HEK293 (cell line): ENCODE data around the gene CD101.

Experiments used
- BCL11B ChIP-seq: fragments of 450-650 bp; formaldehyde crosslinking; IDR thresholded peaks from 2 replicates; pipeline ENCODE4 v1.5.1; 2016; ENCODE audit warnings: low read depth, missing biosample characterization, missing genetic modification characterization
- KLF10 ChIP-seq: fragments of 450-650 bp; IDR thresholded peaks from 2 replicates; pipeline ENCODE4 v1.5.1; 2018; ENCODE audit warnings: missing biosample characterization, mild to moderate bottlenecking, missing genetic modification characterization
- RBAK ChIP-seq: fragments of 450-650 bp; formaldehyde crosslinking; IDR thresholded peaks from 2 replicates; pipeline ENCODE4 v1.5.1; 2016; ENCODE audit warnings: missing biosample characterization, missing genetic modification characterization
- SETDB1 ChIP-seq: IDR thresholded peaks from one replicate; pipeline ENCODE4 v1.6.1; 2017; ENCODE audit warnings: mild to moderate bottlenecking, low read length, moderate library complexity, mixed read lengths; ENCODE audit not compliant: insufficient read length
- ZNF146 ChIP-seq: fragments of 450-650 bp; formaldehyde crosslinking; IDR thresholded peaks from 2 replicates; pipeline ENCODE4 v1.5.1; 2016; ENCODE audit warnings: missing biosample characterization, missing genetic modification characterization
- ZNF157 ChIP-seq: fragments of 450-650 bp; formaldehyde crosslinking; IDR thresholded peaks from 2 replicates; pipeline ENCODE4 v1.5.1; 2016; ENCODE audit warnings: missing biosample characterization, missing genetic modification characterization
- ZNF24 ChIP-seq: fragments of 450-650 bp; formaldehyde crosslinking; IDR thresholded peaks from 2 replicates; pipeline ENCODE4 v1.5.1; 2016; ENCODE audit warnings: missing biosample characterization, missing genetic modification characterization
- ZNF777 ChIP-seq: fragments of 450-650 bp; formaldehyde crosslinking; IDR thresholded peaks from 2 replicates; pipeline ENCODE4 v1.5.1; 2017; ENCODE audit warnings: missing biosample characterization, missing genetic modification characterization, borderline replicate concordance
- ZNF785 ChIP-seq: fragments of 450-650 bp; formaldehyde crosslinking; IDR thresholded peaks from 2 replicates; pipeline ENCODE4 v1.5.1; 2016; ENCODE audit warnings: missing biosample characterization, missing genetic modification characterization
- TF ChIP-seq, protein P1 (sequence below): fragments of 450-650 bp; formaldehyde crosslinking; IDR thresholded peaks from 2 replicates; pipeline ENCODE4 v1.5.1; 2016; ENCODE audit warnings: missing biosample characterization, missing genetic modification characterization
- TF ChIP-seq, protein P2 (sequence below): fragments of 450-650 bp; formaldehyde crosslinking; IDR thresholded peaks from 2 replicates; pipeline ENCODE4 v1.5.1; 2016; ENCODE audit warnings: missing biosample characterization, missing genetic modification characterization

- no peak for TF ChIP-seq ZNF157 (tag by site-specific recombination)
- TF ChIP-seq ZNF146 (tag by site-specific recombination) = no peak
- no peak for TF ChIP-seq ZNF785 (tag by site-specific recombination)
- TF ChIP-seq ZNF24 (tag by site-specific recombination) = no peak
- TF ChIP-seq KLF10 (tag by site-specific recombination) = no peak
- TF ChIP-seq BCL11B (tag by site-specific recombination) = no peak
- TF ChIP-seq, protein P1, sequence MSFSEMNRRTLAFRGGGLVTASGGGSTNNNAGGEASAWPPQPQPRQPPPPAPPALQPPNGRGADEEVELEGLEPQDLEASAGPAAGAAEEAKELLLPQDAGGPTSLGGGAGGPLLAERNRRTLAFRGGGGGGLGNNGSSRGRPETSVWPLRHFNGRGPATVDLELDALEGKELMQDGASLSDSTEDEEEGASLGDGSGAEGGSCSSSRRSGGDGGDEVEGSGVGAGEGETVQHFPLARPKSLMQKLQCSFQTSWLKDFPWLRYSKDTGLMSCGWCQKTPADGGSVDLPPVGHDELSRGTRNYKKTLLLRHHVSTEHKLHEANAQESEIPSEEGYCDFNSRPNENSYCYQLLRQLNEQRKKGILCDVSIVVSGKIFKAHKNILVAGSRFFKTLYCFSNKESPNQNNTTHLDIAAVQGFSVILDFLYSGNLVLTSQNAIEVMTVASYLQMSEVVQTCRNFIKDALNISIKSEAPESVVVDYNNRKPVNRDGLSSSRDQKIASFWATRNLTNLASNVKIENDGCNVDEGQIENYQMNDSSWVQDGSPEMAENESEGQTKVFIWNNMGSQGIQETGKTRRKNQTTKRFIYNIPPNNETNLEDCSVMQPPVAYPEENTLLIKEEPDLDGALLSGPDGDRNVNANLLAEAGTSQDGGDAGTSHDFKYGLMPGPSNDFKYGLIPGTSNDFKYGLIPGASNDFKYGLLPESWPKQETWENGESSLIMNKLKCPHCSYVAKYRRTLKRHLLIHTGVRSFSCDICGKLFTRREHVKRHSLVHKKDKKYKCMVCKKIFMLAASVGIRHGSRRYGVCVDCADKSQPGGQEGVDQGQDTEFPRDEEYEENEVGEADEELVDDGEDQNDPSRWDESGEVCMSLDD (tag by site-specific recombination) = no peak
- TF ChIP-seq SETDB1 = no peak
- TF ChIP-seq RBAK (tag by site-specific recombination) = no peak
- TF ChIP-seq, protein P2, sequence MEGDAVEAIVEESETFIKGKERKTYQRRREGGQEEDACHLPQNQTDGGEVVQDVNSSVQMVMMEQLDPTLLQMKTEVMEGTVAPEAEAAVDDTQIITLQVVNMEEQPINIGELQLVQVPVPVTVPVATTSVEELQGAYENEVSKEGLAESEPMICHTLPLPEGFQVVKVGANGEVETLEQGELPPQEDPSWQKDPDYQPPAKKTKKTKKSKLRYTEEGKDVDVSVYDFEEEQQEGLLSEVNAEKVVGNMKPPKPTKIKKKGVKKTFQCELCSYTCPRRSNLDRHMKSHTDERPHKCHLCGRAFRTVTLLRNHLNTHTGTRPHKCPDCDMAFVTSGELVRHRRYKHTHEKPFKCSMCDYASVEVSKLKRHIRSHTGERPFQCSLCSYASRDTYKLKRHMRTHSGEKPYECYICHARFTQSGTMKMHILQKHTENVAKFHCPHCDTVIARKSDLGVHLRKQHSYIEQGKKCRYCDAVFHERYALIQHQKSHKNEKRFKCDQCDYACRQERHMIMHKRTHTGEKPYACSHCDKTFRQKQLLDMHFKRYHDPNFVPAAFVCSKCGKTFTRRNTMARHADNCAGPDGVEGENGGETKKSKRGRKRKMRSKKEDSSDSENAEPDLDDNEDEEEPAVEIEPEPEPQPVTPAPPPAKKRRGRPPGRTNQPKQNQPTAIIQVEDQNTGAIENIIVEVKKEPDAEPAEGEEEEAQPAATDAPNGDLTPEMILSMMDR (tag by site-specific recombination) = no peak
- no peak for TF ChIP-seq ZNF777 (tag by site-specific recombination)
Measured at GRCh38 chr1:116957646-116958045, 43.9 kb upstream of the CD101 start.
